NCI-H2196 (cell line): Measurements from ENCODE around the gene DLG5.
"Not testable (repeated sequence)": the region's sequence is repeated elsewhere in the genome, so short reads cannot be mapped to it uniquely, and the experiment has no call there.

Source experiments
- DNase-seq: peaks from one replicate; lab custom pipeline; 2025; ENCODE audit not compliant: unreplicated experiment; lab: John Stamatoyannopoulos, UW

The DLG5 gene

DNA sequence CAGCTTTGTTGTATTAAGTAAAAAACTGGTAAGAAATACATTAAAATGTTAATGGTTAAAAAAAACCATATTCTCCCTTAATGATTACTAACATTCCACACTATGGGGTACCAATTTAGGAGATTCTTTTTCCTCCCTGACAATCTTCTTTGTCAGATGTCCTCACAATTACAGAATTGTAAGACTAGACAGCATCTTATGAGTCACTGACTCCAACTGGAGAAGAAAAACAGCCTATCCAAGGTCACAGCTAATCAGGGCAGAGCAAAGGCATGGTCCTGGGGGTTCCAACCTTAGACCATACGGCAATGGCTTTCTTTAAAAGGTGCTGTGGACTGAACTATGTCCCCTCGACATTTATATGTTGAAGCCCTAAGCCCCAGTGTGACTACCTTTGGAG is 127.6 kb downstream of the DLG5 start:
- DNase-seq, result no peak

DNA sequence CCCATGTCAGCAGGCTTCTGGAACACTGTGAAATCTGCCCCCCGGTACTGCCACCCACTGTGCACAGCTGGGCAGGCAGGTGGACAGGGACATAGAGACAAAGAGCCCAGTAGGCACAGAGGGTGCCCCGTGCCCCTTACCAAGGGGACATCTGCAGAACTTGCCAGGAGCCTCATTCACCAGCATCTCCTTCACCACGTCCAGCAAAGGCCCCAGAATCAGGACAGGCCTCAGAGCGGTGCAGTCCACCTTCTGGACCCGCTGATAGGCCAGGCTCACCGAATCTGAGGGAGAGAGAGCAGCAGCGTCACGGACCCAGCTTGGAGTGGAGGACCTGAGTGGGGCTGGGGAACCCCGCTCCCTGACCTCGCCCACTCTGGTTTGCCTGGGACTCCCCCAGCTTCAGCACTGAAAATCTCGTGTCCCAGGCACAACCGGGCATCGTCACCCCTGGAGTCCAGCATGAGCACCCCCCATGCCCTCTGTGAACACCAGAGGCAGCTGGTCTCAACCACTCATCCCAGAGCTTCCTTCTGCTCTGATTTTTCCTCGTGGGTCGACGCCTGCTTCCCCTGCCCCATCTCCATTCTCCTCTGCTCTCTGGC is 130.1 kb downstream of the DLG5 start:
- DNase-seq, result no peak

DNA sequence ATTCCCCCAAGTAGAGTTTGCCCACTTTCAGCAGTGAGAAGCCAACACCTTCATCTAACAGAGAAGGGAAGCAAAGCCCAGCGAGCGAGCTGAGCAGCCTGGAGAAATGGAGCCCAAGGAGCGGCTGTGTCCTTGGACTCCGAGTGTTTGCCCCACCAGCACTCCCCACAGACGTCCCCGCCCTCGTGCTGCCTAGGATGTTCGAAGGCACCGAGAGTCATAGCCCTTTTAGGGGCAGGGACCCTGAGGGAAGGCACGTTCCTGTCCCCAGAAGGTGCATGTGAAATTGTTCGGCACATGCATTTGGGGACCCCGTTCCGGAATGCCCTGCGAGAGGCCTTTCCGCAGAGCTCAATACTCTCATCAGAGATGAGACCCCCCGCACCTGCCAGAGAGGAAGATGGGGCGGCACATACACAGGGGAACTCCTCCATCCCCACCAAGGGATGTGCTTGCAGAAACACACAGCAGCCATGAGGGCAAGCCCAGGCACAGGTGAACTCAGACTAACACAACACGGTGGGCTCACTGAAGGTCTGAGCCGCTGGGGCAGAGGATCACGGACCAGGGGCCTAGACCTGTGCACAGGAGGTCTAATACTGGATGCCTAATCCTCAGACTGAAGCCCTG is 131.0 kb downstream of the DLG5 start:
- DNase-seq, result no peak

- no peak for DNase-seq
Observed at GRCh38 chr10:77794256-77795142, 132.1 kb downstream of the DLG5 start.

- DNase-seq, result no peak
Observed at GRCh38 chr10:77793831-77794230, 132.7 kb downstream of the DLG5 start.

GRCh38 chr10:77792155-77792554 is 134.4 kb downstream of the DLG5 start:
- no peak for DNase-seq

GRCh38 chr10:77791506-77791905 is 135.0 kb downstream of the DLG5 start:
- DNase-seq, result no peak

- DNase-seq, result no peak
Observed at GRCh38 chr10:77789861-77790260, 136.7 kb downstream of the DLG5 start.

DNA sequence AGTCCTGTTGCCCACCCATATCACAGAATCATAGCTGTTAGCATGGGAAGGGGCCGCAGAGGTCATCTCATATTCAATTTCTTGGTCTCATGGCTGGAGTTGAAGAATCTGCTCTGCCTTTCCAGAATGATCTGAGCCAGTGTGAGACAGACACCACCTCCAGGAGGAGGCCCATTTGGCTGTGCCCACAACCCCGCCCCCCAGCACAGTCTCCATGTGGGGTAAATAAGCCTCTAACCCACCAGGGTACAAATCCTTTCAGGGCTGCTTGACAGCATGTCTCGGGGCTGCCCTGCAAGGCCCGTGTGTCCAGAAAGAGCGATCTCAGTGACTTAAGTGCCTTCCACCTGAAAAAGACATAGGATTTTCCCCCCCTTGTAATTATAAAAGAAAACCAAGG is 137.5 kb downstream of the DLG5 start:
- DNase-seq, result no peak

GRCh38 chr10:77788496-77789010 is 138.0 kb downstream of the DLG5 start:
- no peak for DNase-seq

GRCh38 chr10:77787440-77787839 is 139.1 kb downstream of the DLG5 start:
- no peak for DNase-seq

DNA sequence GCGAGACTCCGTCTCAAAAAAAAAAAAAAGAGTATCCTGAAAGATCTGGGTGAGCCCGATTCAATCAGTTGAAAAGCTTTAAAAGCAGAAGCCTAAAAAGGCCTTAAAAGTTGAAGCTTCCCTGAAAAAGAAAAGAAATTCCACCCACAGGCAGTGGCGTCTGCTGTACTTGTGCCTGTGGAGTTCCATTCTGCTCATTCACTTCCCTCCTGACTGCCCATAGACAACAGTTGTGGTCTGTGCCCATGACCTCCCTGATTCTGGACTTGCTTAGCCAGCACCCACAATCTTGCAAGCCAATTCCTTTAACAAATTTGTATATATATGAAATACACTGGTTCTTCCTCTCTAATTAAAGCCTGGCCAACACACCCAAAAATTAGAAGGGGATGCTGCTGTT is 141.7 kb downstream of the DLG5 start:
- DNase-seq, result no peak

DNA sequence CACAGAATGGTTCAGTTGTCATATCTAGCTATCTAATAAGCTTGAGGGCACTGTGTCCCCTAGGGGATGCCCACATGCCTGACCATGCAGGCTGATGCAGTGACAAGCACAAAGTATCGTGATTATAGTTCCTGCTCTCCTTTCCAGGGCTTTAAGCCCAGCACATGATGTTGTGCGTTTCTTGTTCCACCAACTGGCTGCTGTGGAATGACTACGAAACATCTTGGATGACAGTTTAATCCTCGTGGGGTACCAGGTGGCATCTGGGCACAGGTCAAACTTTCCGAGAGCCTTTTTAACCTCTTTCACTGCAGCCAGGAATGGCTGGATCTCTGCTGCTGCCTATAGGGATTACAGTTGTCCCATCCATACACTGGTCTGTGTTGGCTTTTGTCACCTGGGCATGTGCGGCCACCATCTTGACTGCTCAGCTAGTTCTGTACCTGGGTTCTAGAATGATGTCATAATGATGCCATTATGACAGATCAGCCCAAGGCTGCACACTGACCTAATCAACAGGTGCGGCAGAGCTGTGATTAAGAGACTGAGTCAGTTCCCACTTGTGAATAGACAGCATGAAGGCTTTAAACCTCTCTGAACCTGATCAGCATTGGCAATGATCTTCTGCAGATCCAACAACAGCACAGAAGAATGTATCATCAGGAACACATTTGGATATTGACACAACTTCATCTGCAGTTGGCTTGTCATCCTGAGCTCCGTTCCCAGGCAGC is 144.1 kb downstream of the DLG5 start:
- no peak for DNase-seq

DNA sequence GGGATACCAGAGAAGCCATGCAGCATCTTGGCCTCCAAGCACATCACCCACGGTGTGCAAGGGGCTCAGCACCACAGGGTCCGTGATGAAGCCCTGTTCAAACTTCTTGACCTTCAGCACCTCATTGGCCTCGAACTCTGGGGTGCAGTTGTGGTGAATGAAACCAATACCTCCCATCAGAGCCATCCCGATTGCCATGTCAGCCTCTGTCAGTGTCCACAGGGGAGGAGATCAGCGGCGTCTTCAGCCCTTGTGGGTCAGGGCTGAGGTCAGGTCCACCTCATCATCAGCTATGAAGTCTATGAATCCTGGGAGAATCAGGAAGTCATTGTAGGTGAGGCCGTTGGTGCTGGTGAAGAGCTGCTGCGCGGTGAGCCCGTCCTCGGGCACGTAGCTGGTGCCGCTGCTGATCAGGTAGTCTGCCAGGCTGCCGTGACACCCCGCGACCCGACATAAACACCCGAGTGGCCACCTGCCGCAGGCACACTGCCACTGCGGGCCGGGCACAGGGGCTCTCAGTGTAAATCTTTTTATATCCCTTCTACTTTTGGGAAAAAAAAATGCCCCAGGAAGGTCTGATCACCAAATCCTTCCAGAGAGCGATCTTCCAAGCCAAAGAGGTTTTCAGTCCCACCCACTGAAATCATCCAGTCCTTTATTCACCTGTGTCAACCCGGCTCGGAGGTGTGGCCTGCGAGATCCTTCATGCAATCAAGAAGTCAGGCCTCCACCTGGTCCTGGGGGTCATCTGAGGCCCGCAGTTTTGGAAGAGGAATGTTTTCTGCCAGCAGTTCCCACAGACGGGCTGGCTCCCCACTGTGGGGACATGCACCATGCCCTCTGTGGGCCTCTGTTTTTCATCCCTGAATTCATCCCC is 144.9 kb downstream of the DLG5 start:
- no peak for DNase-seq

DNA sequence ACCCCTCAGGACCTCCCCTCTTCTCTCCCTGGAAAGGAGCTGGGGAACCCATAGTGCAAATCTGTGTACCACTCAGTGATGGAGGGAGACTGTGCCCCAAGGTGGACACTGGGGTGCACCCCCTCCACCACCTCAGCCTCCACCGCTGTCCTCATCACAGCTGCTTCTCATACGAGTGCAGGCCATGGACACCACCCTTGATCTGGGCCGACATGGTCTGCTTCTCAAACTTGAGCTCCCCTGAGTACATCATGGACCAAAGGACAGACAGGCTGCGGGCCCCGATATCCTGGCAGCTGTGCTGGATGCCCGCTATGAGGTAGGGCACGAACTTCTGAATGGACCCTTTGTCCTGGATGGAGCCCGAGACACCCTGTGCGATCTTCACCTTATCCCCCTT is 146.4 kb downstream of the DLG5 start:
- no peak for DNase-seq

DNA sequence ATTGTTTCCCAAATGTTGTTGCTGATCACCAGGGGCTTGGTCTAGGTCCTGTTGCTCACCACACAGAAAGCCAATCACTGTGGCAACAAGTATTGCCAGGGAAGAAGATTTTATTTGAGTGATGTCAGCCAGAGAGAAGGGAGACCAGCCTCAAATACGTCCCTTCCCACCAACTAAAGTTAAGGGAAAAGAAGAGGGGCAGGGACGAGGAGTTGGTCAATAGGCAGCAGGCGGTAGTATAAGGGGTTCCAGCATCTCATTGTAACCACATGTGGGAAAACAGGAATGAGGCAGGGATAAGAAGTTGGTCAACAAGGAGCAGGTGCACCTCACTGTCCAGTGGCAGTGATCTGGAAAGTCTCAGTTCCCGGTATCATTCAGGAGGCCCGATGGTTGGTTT is 150.1 kb downstream of the DLG5 start:
- no peak for DNase-seq

DNA sequence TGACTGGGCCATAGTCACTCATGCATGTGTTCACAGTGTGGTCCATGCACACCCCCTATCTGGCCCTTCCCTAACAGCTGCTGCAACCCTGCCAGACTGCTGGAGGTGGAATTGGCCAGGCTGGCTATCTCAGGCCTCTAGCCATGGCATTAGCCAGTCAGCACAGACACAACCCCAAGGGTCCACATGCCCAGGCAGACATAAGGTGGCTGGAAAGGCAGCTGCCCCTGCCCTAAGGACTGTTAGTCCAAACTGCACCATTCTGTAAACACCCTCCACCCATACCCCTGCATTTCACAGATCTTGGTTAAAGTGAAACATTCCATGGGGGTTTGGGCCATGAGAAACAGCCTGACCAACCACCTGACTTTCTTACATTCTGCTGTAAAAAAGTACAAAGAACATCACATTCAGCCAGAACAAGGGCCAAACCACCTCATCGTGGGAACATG is 151.6 kb downstream of the DLG5 start:
- DNase-seq, result no peak

- DNase-seq, result no peak
Observed at GRCh38 chr10:77773631-77774426, 152.7 kb downstream of the DLG5 start.

DNA sequence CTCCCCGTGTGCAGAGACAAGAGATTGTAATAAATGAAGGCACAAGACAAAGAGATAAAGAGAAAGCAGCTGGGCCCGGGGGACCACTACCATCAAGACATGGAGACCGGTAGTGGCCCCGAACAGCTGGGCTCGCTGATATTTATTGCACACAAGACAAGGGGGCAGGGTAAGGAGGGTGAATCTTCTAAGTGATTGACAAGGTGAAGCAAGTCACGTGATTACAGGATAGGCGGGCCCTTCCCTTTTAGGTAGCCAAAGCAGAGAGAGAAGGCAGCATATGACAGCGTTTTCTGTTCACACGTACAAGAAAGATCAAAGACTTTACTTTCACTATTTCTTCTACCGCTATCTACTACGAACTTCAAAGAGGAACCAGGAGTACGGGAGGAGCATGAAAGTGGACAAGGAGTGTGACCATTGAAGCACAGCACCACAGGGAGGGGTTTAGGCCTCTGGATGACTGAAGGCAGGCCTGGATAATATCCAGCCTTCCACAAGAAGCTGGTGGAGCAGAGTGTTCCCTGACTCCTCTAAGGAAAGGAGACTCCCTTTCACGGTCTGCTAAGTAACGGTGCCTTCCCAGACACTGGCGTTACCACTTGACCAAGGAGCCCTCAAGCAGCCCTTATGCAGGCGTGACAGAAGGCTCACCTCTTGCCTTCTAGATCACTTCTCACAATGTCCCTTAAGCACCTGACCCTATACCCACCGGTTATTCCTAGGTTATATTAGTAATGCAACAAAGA is 153.5 kb downstream of the DLG5 start:
- not testable (repeated sequence) for DNase-seq
